Fibroblast of lung (primary cell): Measurements from ENCODE around the gene CSNK2A2.

Experiments
- CTCF ChIP-seq, 2 donors: IDR thresholded peaks in 1 of 2; conservative IDR thresholded peaks in 1 of 2; 1 replicate in 1 of 2; 2 replicates in 1 of 2; pipeline ENCODE4 v1.5.1; 2011 to 2012; ENCODE audit warnings: low read length in 2 of 2, control low read depth in 1 of 2, inconsistent platforms in 1 of 2, low read depth in 1 of 2, mild to moderate bottlenecking in 1 of 2
- EZH2 ChIP-seq: IDR thresholded peaks from 2 replicates; pipeline ENCODE4 v1.5.1; 2012; ENCODE audit warnings: low read length, control low read depth, mild to moderate bottlenecking; ENCODE audit errors: missing control alignments

- no peak for TF ChIP-seq CTCF (conservative IDR thresholded peaks at IDR 0.05 in 1 of 2, IDR thresholded peaks at IDR 0.05 in 1 of 2; ENCODE audit: low read depth in 1 of 2, low read length in 2 of 2)
- TF ChIP-seq EZH2, result no peak
Measured at GRCh38 chr16:58198803-58199411, 1.0 kb upstream of the CSNK2A2 start.
